GM12892 (cell line): ENCODE results near the gene MYO3B.

Source experiments
- DNase-seq: peaks from one replicate; pipeline ENCODE4 v3.0.0; 2011; ENCODE audit not compliant: insufficient read length
- FAIRE-seq: peaks from 2 replicates; lab custom pipeline; 2011; peaks lifted over from hg19 to GRCh38; lab: Jason Lieb, UNC
- POLR2A ChIP-seq: IDR thresholded peaks from 2 replicates; pipeline ENCODE4 v1.6.1; 2011; ENCODE audit warnings: low read depth, low read length, control low read depth
- POLR2AphosphoS5 ChIP-seq: IDR thresholded peaks from 2 replicates; pipeline ENCODE4 v1.6.1; 2011; ENCODE audit warnings: low read depth, low read length, control low read depth
- TAF1 ChIP-seq: IDR thresholded peaks from 2 replicates; pipeline ENCODE4 v1.6.1; 2011; ENCODE audit warnings: low read depth, mild to moderate bottlenecking, control low read depth, low read length, borderline replicate concordance

Gene MYO3B

GRCh38 chr2:170492010-170492409, 314.1 kb downstream of the MYO3B start:
- TF ChIP-seq POLR2A (no peak), TAF1 (no peak), POLR2AphosphoS5 (no peak)
- no peak for DNase-seq
- no peak for FAIRE-seq

- DNase-seq (no peak), FAIRE-seq (no peak)
- TF ChIP-seq POLR2AphosphoS5 (no peak), TAF1 (no peak), POLR2A (no peak)
Measured at GRCh38 chr2:170493426-170494097, 315.6 kb downstream of the MYO3B start.

- TF ChIP-seq POLR2AphosphoS5: no peak
- no peak for TF ChIP-seq TAF1
- TF ChIP-seq POLR2A: no peak
- DNase-seq (no peak), FAIRE-seq (no peak)
Measured at GRCh38 chr2:170495896-170496295, 317.9 kb downstream of the MYO3B start.

- FAIRE-seq (peak; percentile 78), DNase-seq (no peak)
- no peak for TF ChIP-seq POLR2A
- no peak for TF ChIP-seq TAF1
- TF ChIP-seq POLR2AphosphoS5: no peak
Measured at GRCh38 chr2:170498619-170499018, 320.7 kb downstream of the MYO3B start.

GRCh38 chr2:170500104-170500503, 322.2 kb downstream of the MYO3B start:
- DNase-seq (no peak), FAIRE-seq (no peak)
- TF ChIP-seq POLR2AphosphoS5: no peak
- no peak for TF ChIP-seq TAF1
- TF ChIP-seq POLR2A: no peak

GRCh38 chr2:170500770-170501169, 322.8 kb downstream of the MYO3B start:
- FAIRE-seq (no peak), DNase-seq (no peak)
- TF ChIP-seq TAF1 (no peak), POLR2AphosphoS5 (no peak), POLR2A (no peak)

GRCh38 chr2:170501421-170502043, 323.6 kb downstream of the MYO3B start:
- TF ChIP-seq POLR2A (no peak), TAF1 (no peak), POLR2AphosphoS5 (no peak)
- DNase-seq (no peak), FAIRE-seq (no peak)

- no peak for DNase-seq
- no peak for TF ChIP-seq POLR2A
- no peak for TF ChIP-seq POLR2AphosphoS5
- TF ChIP-seq TAF1: no peak
- FAIRE-seq: no peak
Measured at GRCh38 chr2:170502361-170503130, 324.6 kb downstream of the MYO3B start.

GRCh38 chr2:170503563-170503962, 325.6 kb downstream of the MYO3B start:
- TF ChIP-seq POLR2AphosphoS5: no peak
- no peak for TF ChIP-seq POLR2A
- no peak for TF ChIP-seq TAF1

GRCh38 chr2:170503971-170504809, 326.2 kb downstream of the MYO3B start:
- FAIRE-seq: no peak
- DNase-seq: no peak
- TF ChIP-seq TAF1 (no peak), POLR2A (no peak)

More at GRCh38 chr2:170503563-170503962, 325.6 kb downstream of the MYO3B start:
- DNase-seq: no peak
- FAIRE-seq: no peak

GRCh38 chr2:170504810-170505145, 326.8 kb downstream of the MYO3B start:
- FAIRE-seq (no peak), DNase-seq (no peak)
- no peak for TF ChIP-seq POLR2AphosphoS5
- TF ChIP-seq TAF1: no peak
- no peak for TF ChIP-seq POLR2A

GRCh38 chr2:170505631-170506275, 327.8 kb downstream of the MYO3B start:
- no peak for FAIRE-seq
- TF ChIP-seq POLR2A (no peak), POLR2AphosphoS5 (no peak), TAF1 (no peak)
- DNase-seq: no peak
